MM.1S (cell line): Measurements from ENCODE around the gene TTLL11.

Source experiments
- EZH2 ChIP-seq: fragments of 300-600 bp; sonication (generic); optimal IDR thresholded peaks from 2 replicates; pipeline ENCODE3; 2017; ENCODE audit warnings: low read depth, mild to moderate bottlenecking, antibody characterized with exemption, low read length, mixed read lengths
- EZH2phosphoT487 ChIP-seq: fragments of 300-600 bp; sonication (generic); IDR thresholded peaks from 2 replicates; pipeline ENCODE4 v1.6.1; 2018; ENCODE audit warnings: antibody characterized with exemption, low read length
- TF ChIP-seq, protein P1 (sequence below): fragments of 300-600 bp; sonication (generic); IDR thresholded peaks from 2 replicates; pipeline ENCODE4 v1.5.1; 2016; ENCODE audit warnings: antibody characterized with exemption, low read length, mixed read lengths

DNA sequence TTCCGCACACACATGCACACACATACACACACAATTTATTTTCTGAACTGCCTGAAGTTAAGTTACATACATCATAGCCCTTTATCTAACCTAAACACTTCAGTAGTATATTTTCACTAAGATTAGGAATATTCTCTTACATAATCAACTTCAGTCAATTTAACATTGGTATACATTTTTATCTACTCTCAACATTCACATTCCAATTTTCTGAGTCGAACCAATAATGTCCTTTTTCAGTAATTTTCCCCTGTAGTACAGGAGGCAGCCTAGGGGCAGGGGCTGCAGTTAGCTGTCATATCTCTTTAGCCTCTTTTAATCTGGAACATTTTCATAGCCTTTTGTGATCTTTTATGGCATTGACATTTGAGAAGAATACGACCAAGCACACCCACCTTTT lies 291.5 kb downstream of the TTLL11 start:
- TF ChIP-seq, protein P1, sequence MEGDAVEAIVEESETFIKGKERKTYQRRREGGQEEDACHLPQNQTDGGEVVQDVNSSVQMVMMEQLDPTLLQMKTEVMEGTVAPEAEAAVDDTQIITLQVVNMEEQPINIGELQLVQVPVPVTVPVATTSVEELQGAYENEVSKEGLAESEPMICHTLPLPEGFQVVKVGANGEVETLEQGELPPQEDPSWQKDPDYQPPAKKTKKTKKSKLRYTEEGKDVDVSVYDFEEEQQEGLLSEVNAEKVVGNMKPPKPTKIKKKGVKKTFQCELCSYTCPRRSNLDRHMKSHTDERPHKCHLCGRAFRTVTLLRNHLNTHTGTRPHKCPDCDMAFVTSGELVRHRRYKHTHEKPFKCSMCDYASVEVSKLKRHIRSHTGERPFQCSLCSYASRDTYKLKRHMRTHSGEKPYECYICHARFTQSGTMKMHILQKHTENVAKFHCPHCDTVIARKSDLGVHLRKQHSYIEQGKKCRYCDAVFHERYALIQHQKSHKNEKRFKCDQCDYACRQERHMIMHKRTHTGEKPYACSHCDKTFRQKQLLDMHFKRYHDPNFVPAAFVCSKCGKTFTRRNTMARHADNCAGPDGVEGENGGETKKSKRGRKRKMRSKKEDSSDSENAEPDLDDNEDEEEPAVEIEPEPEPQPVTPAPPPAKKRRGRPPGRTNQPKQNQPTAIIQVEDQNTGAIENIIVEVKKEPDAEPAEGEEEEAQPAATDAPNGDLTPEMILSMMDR, result no peak
- TF ChIP-seq EZH2 (no peak), EZH2phosphoT487 (no peak)
